GM18511 (cell line): ENCODE results near the gene TLE3.

Experiments used
- ATAC-seq: cut with Tn5 transposase; IDR thresholded peaks from one replicate; pipeline ENCODE4 v1.9.1; 2021; ENCODE audit warnings: mild to moderate bottlenecking, moderate library complexity; ENCODE audit not compliant: unreplicated experiment

Gene TLE3

DNA sequence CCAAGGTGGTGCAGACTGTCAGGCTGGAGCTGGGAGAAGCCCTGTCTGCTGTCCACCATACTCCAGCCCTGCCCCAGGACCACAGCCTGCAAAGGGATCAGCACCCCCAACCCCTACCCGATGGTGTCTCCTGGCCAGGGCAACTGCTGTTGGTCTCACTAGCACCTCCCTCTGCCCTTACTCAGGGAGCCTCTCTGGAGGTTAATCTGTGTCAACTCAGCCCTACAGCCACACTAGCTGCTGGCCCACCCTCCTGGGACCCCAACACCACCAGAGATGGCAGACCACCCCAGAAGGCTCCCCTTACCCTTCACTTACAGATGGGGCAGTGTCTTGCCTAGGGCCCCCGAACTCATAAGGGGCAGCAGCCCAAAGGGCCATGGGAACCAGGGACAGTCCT is 65.2 kb downstream of the TLE3 start:
- ATAC-seq: no peak

DNA sequence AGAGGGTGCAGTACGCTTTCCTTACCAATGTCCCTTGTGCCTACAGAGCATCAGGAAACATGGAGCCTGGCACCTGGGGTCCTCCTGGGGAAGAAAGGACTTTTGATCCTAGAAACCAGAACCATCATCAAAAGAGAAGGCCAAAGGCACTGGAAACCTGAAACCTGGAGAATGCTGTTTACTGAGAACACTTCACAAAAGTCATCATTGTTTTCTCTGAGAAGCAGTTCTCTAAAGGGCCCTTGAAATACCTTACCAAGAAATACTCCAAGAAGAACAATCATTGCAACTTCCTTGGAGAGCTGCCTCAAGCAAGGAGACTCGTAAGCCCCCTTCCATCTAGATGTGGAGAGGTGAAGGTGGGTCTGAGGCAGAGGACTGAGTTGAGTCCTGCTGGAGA is 66.0 kb downstream of the TLE3 start:
- ATAC-seq: no peak

DNA sequence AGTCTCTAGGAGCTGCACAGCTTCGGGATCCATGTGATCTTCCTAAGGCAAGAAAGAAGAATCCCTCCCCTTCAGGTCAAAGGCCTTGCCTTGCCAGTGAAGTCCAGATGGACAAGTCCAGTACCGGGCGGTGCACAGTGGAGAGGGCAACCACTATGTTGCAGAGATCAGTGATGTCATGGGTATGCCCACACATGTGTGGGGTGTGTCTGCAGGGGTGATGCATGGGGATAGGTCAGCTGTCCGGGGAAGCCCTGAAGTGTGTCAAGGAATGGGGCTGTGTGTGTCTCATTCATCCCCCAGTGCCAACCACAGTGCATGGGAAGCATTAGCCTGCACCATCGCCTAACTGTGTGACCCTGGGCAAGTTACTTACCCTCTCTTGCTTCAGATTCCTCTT is 66.5 kb downstream of the TLE3 start:
- ATAC-seq: no peak

DNA sequence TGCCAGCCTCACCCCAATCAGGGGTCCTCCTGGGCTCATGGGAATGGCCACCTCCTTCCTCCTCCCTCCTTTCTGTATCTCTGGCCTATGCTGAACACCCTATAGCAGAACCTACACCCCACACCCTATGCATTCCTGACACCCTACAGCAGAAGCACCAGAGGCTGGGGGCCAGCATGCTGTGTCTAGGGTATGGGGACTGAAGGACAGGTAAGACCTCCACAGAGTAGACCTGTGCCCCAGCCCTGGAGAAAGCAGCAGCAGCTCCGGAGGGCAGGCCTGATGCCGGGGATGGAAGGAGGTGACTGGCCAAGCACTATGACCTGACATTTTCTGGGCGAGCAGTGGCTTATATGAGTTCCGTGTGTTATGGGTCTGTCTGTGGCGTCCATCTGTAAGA is 66.9 kb downstream of the TLE3 start:
- ATAC-seq: no peak

- ATAC-seq: no peak
Observed at GRCh38 chr15:70029297-70029701, 68.4 kb downstream of the TLE3 start.

DNA sequence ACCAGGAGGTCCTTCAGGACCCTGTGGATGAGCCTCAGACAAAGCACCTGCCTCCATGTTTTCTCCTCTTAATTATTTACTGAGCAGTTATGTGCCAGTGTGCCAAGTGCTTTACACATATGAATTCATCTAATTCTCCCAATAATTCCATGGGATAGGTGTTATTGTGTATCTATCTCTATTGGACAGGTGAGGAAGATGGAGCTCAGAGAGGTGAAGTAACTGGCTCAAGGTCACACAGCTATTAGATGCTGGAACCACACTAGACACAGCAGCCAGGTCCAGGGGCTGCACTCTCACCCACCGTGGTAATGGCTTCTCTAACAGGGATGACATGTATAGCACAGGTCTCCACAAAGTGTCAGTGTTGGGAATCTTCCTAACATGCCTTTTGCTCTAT is 70.2 kb downstream of the TLE3 start:
- ATAC-seq: no peak

DNA sequence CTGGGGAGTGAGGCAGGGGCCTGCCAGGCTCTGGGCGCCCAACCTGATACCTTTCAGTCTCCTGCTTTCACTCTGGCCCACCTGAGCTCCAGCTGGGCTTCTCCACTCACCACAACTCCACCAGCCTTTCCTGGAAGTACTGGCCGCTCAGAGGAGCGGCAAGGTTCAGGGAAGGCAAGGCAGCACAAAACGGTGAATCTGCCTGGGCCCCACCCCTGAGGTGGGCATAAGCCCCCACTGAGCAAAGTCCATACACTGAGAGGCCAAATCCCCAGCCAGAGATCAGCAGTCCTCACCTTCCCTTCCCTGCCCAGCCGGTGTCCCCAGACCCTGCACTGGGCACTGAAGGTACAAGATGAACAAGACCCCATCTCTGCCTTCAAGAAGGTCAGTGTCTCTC is 70.7 kb downstream of the TLE3 start:
- no peak for ATAC-seq

GRCh38 chr15:70025413-70026296 is 72.1 kb downstream of the TLE3 start:
- ATAC-seq: no peak

GRCh38 chr15:70024521-70024920 is 73.2 kb downstream of the TLE3 start:
- no peak for ATAC-seq

DNA sequence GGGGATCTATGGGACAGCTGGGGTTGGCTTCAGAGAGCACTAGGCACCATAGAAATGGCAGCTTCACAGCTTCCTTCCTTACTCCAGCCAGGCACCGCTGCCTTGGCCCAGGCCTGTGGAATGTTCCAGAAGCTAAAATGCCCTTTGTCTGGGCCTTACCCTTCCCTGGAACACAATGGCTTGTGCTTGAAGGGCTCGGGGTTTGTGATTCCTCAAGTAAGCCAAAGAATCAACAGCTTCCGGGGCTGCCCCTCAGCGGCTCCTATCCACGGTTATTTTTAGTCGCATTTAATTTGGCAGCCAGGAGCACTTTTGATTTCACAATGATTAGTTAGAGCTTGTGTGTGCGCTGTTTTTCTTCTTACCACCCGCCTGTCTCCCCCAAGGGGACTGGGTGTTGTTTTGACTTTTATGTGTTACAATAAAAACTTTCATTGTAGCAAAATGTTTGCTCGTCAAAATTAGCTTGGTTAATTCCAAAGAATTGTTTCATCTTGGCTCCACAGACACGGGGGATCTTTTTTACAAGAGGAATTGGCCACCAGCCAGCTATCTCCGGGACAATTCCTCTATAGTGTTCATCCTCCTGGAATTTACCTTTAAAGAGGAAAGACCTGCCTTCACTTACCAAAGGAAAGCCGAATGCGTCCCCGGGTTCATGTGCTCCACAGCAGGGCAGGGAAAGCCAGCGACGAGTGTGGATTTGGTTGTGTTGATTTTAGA is 73.8 kb downstream of the TLE3 start:
- ATAC-seq: no peak

- ATAC-seq: peak; percentile 93
Observed at GRCh38 chr15:70023064-70023768, 74.5 kb downstream of the TLE3 start.

DNA sequence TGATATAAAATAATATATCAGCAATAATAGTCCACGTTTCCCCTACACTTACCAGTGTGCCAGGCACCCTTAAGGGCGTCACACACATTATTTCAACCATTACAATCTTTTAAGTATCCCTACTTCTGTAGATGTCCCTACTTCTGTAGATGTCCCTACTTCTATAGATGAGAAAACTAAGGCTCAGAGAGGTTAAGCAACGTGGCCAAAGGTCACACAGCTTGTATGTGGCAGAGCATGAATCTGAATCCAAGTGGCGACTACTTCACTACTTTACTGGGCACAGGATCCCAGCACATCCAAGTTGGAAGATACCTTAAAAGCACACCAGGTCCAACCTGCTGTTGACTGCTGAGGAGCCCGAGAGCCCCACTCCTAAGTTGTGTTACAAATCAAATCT is 77.5 kb downstream of the TLE3 start:
- no peak for ATAC-seq

- no peak for ATAC-seq
Observed at GRCh38 chr15:70018646-70019600, 78.8 kb downstream of the TLE3 start.

GRCh38 chr15:70017801-70018200 is 79.9 kb downstream of the TLE3 start:
- ATAC-seq: no peak

DNA sequence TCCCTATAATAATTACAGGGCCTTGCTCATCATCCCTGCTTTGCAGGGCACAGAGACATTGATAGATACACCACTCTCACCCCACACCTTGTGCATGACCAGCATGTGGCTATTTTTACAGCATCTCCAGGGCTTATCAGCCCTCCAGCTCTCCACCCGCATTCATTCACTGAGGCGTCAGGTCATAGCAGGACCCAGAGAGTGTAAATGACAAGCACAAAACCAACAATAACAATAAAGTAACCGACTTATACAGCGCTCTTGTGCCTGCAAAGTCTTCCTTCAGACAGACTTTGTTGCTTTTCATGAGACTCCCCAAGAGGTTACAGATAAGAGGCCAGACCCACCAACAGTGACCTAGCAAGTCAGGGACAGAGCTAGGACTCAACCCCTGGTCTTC is 80.7 kb downstream of the TLE3 start:
- no peak for ATAC-seq

GRCh38 chr15:70016511-70016994 is 81.2 kb downstream of the TLE3 start:
- no peak for ATAC-seq

DNA sequence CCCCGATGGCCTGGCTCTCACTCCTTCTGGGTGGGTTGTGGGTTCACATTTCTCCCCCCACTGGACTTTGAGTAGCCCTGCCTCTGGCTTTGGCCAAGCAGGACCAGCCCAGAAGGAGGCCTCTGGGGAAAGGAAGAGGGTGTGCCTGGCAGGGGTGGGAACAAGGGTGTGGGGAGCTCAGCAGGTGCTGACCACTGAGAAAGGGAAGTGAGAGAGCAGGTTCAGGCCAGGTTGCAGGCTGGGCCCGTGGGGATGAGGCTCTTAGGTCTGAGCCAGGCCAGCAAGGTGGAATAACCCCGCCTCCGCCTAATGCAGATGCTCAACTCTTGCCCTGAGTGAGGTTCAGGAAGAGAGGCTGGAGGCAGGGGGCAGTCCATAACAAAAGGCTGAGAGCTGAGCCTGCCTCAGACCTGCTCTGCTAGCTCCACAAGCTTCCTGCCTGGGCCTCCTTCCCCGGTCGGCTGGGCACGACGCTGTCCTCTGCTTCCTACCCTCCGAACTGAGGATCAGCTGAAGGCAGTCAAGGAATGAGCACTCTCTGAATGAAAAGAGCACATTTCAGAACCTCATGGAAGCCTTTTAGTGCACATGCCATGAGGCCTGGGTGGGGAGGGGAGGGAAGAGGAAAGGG is 82.7 kb downstream of the TLE3 start:
- ATAC-seq: peak; percentile 88

DNA sequence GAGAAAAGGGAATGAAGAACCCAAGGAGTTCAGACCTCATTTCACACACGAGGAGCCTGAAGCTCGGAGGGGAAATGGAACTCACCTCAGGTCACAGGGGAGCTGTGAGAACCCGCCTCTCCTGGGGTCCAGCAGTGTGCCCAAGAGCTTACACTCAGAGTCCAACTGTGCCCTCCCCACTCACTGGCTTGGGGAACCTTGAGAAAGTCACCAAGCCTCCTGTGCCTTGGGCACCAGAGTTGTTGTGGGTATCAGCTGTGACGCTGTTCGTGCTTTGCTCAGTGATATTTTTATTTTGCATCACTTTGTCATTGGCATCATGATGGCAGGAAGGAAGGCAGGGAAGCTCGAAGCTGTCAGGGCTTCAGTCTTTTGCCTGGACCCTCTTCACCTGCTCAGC is 83.4 kb downstream of the TLE3 start:
- ATAC-seq: no peak

DNA sequence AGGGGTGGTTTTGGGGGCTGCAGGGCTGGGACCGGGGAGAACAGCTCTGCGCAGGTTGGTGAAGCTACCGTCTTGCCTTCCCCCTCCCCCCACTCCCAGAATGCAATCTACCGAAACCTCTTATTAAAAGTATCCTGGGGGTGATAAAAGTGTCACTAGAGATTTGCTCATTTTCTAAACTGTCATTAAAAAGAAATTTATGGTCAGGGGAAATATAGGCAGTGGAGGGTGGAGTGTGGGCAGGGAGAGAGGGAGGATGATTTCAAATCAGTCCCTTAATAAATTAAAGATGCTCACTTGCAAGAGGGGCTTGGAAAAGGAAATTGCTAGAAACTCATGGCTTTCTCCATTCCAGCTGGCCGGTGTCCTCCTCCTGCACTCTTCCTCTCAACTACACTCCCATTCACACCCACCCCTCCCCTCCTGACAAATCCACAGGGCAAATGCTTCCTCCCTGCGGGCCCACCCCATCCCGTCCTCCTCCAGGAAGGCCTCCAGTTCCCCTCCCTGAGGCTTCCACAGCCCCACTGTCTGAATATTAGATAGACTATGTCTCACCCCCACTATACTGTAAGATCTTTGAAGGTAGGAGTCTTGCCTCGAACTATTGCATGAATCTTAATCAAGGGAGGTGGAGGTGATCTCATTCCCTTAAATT is 83.9 kb downstream of the TLE3 start:
- no peak for ATAC-seq
